Mucosa of stomach (tissue), 1 donor: ENCODE measurements around the gene SCARB1.

Experiments used
- H3K27me3 ChIP-seq: one replicate; pipeline ENCODE4 v1.7.0; 2013; ENCODE audit warnings: mild to moderate bottlenecking, low read length; ENCODE audit not compliant: control insufficient read depth, insufficient read depth
- H3K36me3 ChIP-seq: one replicate; pipeline ENCODE4 v1.7.0; 2013; ENCODE audit warnings: low read length; ENCODE audit not compliant: control insufficient read depth, insufficient read depth
- H3K4me1 ChIP-seq: one replicate; pipeline ENCODE4 v1.7.0; 2013; ENCODE audit warnings: mild to moderate bottlenecking, low read length; ENCODE audit not compliant: control insufficient read depth, insufficient read depth
- H3K4me3 ChIP-seq: one replicate; pipeline ENCODE4 v1.7.0; 2013; ENCODE audit warnings: low read length
- H3K9ac ChIP-seq: one replicate; pipeline ENCODE4 v1.7.0; 2013; ENCODE audit warnings: mild to moderate bottlenecking, low read length, moderate library complexity
- H3K9me3 ChIP-seq: one replicate; pipeline ENCODE4 v1.7.0; 2013; ENCODE audit warnings: mild to moderate bottlenecking, low read length, moderate library complexity; ENCODE audit not compliant: control insufficient read depth
- donor health status: Pancreatic carcinoma.

Gene SCARB1

GRCh38 chr12:124757329-124757728 lies 106.3 kb downstream of the SCARB1 start:
- Histone ChIP-seq H3K9me3 (no peaks in the 10 kb centered on the region), H3K27me3 (no peaks in the 10 kb centered on the region), H3K4me1 (peaks cover 30% of the 10 kb centered on the region), H3K9ac (no peak overlapping the region), H3K4me3 (no peak overlapping the region), H3K36me3 (no peaks in the 10 kb centered on the region)

GRCh38 chr12:124756760-124757159 lies 106.9 kb downstream of the SCARB1 start:
- H3K36me3 ChIP-seq = no peaks in the 10 kb centered on the region
- H3K9me3 ChIP-seq = no peaks in the 10 kb centered on the region
- H3K27me3 ChIP-seq = no peaks in the 10 kb centered on the region
- H3K4me1 ChIP-seq = peaks cover 30% of the 10 kb centered on the region
- H3K4me3 ChIP-seq = no peak overlapping the region
- H3K9ac ChIP-seq = no peak overlapping the region

GRCh38 chr12:124756166-124756565 lies 107.5 kb downstream of the SCARB1 start:
- Histone ChIP-seq H3K27me3 (no peaks in the 10 kb centered on the region), H3K4me3 (no peak overlapping the region), H3K36me3 (no peaks in the 10 kb centered on the region), H3K9me3 (no peaks in the 10 kb centered on the region), H3K9ac (no peak overlapping the region), H3K4me1 (peaks cover 30% of the 10 kb centered on the region)

- Histone ChIP-seq H3K9me3 (no peaks in the 10 kb centered on the region), H3K4me1 (peaks cover 30% of the 10 kb centered on the region), H3K36me3 (no peaks in the 10 kb centered on the region), H3K9ac (no peak overlapping the region), H3K27me3 (no peaks in the 10 kb centered on the region), H3K4me3 (no peak overlapping the region)
These were observed 107.9 kb downstream of the SCARB1 start for GRCh38 chr12:124755801-124756148.

GRCh38 chr12:124754949-124755800 lies 108.5 kb downstream of the SCARB1 start:
- Histone ChIP-seq H3K27me3 (no peaks in the 10 kb centered on the region), H3K4me1 (peaks cover 28% of the 10 kb centered on the region), H3K4me3 (no peak overlapping the region), H3K9ac (no peak overlapping the region), H3K36me3 (no peaks in the 10 kb centered on the region), H3K9me3 (no peaks in the 10 kb centered on the region)

GRCh38 chr12:124754491-124754890 lies 109.2 kb downstream of the SCARB1 start:
- peaks cover 22% of the 10 kb centered on the region for H3K4me1 ChIP-seq
- no peaks in the 10 kb centered on the region for H3K9me3 ChIP-seq
- H3K27me3 ChIP-seq = no peaks in the 10 kb centered on the region
- H3K9ac ChIP-seq = no peak overlapping the region
- no peaks in the 10 kb centered on the region for H3K36me3 ChIP-seq
- no peak overlapping the region for H3K4me3 ChIP-seq

GRCh38 chr12:124753993-124754392 lies 109.7 kb downstream of the SCARB1 start:
- Histone ChIP-seq H3K36me3 (no peaks in the 10 kb centered on the region), H3K4me1 (peaks cover 22% of the 10 kb centered on the region), H3K4me3 (no peak overlapping the region), H3K27me3 (no peaks in the 10 kb centered on the region), H3K9me3 (no peaks in the 10 kb centered on the region), H3K9ac (no peak overlapping the region)

- Histone ChIP-seq H3K36me3 (no peaks in the 10 kb centered on the region), H3K27me3 (no peaks in the 10 kb centered on the region), H3K4me1 (peaks cover 22% of the 10 kb centered on the region), H3K4me3 (no peak overlapping the region), H3K9ac (no peak overlapping the region), H3K9me3 (no peaks in the 10 kb centered on the region)
These were observed 110.5 kb downstream of the SCARB1 start for GRCh38 chr12:124753228-124753591.

- no peaks in the 10 kb centered on the region for H3K27me3 ChIP-seq
- H3K4me1 ChIP-seq = peaks cover 24% of the 10 kb centered on the region
- H3K9me3 ChIP-seq = no peaks in the 10 kb centered on the region
- H3K4me3 ChIP-seq = no peak overlapping the region
- H3K36me3 ChIP-seq = no peaks in the 10 kb centered on the region
- no peak overlapping the region for H3K9ac ChIP-seq
These were observed 111.0 kb downstream of the SCARB1 start for GRCh38 chr12:124752437-124753227.

GRCh38 chr12:124751654-124752355 lies 111.9 kb downstream of the SCARB1 start:
- Histone ChIP-seq H3K9ac (no peak overlapping the region), H3K4me3 (no peak overlapping the region), H3K9me3 (no peaks in the 10 kb centered on the region), H3K27me3 (no peaks in the 10 kb centered on the region), H3K36me3 (no peaks in the 10 kb centered on the region), H3K4me1 (peaks cover 32% of the 10 kb centered on the region)

- Histone ChIP-seq H3K27me3 (no peaks in the 10 kb centered on the region), H3K36me3 (no peaks in the 10 kb centered on the region), H3K4me3 (no peak overlapping the region), H3K4me1 (peaks cover 41% of the 10 kb centered on the region), H3K9ac (no peak overlapping the region), H3K9me3 (no peaks in the 10 kb centered on the region)
These were observed 112.7 kb downstream of the SCARB1 start for GRCh38 chr12:124750787-124751471.
